ENCODE data around the gene TMPRSS11D.

TMPRSS11D gene

GRCh38 chr4:67884701-67885100 is 899 bp upstream of the TMPRSS11D start:
- DNase-seq = no peak

GRCh38 chr4:67883458-67883857 is 344 bp downstream of the TMPRSS11D start:
- no peak for DNase-seq

GRCh38 chr4:67880866-67881610 is 2.8 kb downstream of the TMPRSS11D start:
- no peak for DNase-seq

GRCh38 chr4:67879486-67879885 is 4.3 kb downstream of the TMPRSS11D start:
- DNase-seq = no peak

- DNase-seq = no peak
Observed at GRCh38 chr4:67877086-67877485, 6.7 kb downstream of the TMPRSS11D start.

- no peak for DNase-seq
Observed at GRCh38 chr4:67874986-67875385, 8.8 kb downstream of the TMPRSS11D start.

GRCh38 chr4:67873116-67873515 is 10.7 kb downstream of the TMPRSS11D start:
- DNase-seq = no peak

- peak; percentile 45 for DNase-seq
Observed at GRCh38 chr4:67871867-67872266, 11.9 kb downstream of the TMPRSS11D start.

- no peak for DNase-seq
Observed at GRCh38 chr4:67869580-67870190, 14.1 kb downstream of the TMPRSS11D start.

- DNase-seq = no peak
Observed at GRCh38 chr4:67861513-67861912, 22.3 kb downstream of the TMPRSS11D start.

GRCh38 chr4:67853336-67853735 is 30.5 kb downstream of the TMPRSS11D start:
- DNase-seq = no peak

- DNase-seq = no peak
Observed at GRCh38 chr4:67820903-67821302, 62.9 kb downstream of the TMPRSS11D start.

- no peak for DNase-seq
Observed at GRCh38 chr4:67810011-67810410, 73.8 kb downstream of the TMPRSS11D start.

GRCh38 chr4:67809502-67809901 is 74.3 kb downstream of the TMPRSS11D start:
- no peak for DNase-seq

GRCh38 chr4:67796810-67797209 is 87.0 kb downstream of the TMPRSS11D start:
- no peak for DNase-seq

GRCh38 chr4:67790721-67791120 is 93.1 kb downstream of the TMPRSS11D start:
- no peak for DNase-seq

- no peak for DNase-seq
Observed at GRCh38 chr4:67787311-67787710, 96.5 kb downstream of the TMPRSS11D start.

- DNase-seq = no peak
Observed at GRCh38 chr4:67785528-67785927, 98.3 kb downstream of the TMPRSS11D start.

- no peak for DNase-seq
Observed at GRCh38 chr4:67779631-67780030, 104.2 kb downstream of the TMPRSS11D start.

- DNase-seq = no peak
Observed at GRCh38 chr4:67776746-67777145, 107.1 kb downstream of the TMPRSS11D start.

All from kidney glomerular epithelial cell (primary cell).